ENCODE measurements around the gene GTF2A2. TPM values are rescaled to one million over a fixed set of nuclear protein-coding genes. Genes with fewer than 3 reads are reported as not detected.

Gene GTF2A2
- total and polyA plus RNA-seq, 8 donors = 16.8 to 62.5 (median 33.7) TPM

DNA sequence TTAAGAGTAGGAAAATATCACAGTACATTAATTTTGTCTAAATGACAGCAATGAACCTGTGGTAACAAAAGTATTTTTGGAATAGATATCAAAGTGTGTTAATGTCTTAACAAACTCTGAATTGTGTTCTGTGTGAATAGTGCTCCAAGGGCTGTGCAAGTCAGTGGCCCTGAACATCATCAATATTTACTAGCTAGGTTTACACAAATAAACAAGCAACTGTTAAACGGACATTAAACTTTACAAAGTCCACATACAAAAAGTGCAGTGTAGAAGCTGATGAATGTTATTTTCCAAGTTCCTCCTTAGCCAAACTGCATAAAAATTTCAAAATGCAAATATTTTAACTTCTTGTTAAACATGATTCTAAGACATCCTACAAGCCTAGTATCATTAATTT is 2.1 kb upstream of the GTF2A2 start:
- no peak overlapping the region for H3K4me3 ChIP-seq
- no peaks in the 10 kb centered on the region for H3K36me3 ChIP-seq
- TF ChIP-seq, protein P1, sequence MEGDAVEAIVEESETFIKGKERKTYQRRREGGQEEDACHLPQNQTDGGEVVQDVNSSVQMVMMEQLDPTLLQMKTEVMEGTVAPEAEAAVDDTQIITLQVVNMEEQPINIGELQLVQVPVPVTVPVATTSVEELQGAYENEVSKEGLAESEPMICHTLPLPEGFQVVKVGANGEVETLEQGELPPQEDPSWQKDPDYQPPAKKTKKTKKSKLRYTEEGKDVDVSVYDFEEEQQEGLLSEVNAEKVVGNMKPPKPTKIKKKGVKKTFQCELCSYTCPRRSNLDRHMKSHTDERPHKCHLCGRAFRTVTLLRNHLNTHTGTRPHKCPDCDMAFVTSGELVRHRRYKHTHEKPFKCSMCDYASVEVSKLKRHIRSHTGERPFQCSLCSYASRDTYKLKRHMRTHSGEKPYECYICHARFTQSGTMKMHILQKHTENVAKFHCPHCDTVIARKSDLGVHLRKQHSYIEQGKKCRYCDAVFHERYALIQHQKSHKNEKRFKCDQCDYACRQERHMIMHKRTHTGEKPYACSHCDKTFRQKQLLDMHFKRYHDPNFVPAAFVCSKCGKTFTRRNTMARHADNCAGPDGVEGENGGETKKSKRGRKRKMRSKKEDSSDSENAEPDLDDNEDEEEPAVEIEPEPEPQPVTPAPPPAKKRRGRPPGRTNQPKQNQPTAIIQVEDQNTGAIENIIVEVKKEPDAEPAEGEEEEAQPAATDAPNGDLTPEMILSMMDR (IDR thresholded peaks at IDR 0.05) = no peak
- FAIRE-seq (no peak), DNase-seq (no peak), ATAC-seq (no peak)
- intact Hi-C loops (cut with DNase I) = no loop called here
- H3K9me3 ChIP-seq = no peaks in the 10 kb centered on the region
- peaks cover 0 to 20% (median 6%) of the 10 kb centered on the region in 3 donors for H3K4me1 ChIP-seq
- H3K27me3 ChIP-seq = no peaks in the 10 kb centered on the region
- no peak overlapping the region for H3K27ac ChIP-seq
- WGBS, 2 donors = 26 to 34% methylated on average over 1 of the region's 1 CpG

DNA sequence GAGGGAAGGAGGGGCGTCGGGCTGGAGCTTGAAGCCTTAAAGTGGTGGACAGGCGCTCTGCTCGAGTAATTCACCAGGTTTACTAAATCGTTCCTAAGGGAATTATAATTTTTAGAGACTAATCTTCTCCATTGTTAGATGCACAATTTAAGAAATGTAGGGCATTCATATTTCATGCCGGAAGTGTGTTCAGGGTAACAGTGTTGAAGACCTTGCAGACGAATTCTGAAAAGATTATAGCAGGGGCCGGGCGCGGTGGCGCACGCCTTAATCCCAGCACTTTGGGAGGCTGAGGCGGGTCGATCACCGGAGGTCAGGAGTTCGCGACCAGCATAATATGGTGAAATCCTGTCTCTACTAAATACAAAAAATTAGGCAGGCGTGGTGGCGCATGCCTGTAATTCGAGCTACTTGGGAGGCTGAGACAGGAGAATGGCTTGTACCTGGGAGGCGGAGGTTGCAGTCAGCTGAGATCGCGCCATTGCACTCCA is 365 bp upstream of the GTF2A2 start:
- FAIRE-seq (no peak), DNase-seq (peak in 2 of 6 donors; percentile 6 to 22), ATAC-seq (peak; percentile 18 to 35 (median 30))
- Histone ChIP-seq H3K9me3 (no peaks in the 10 kb centered on the region), H3K27ac (peak overlapping the region; percentile 22 to 71 (median 44)), H3K4me3 (peak overlapping the region; percentile 64 to 95 (median 76)), H3K27me3 (no peaks in the 10 kb centered on the region), H3K36me3 (no peaks in the 10 kb centered on the region), H3K4me1 (peaks cover 0 to 20% (median 6%) of the 10 kb centered on the region in 3 donors)
- 26 to 33% methylated on average over 23 of the region's 23 CpGs for whole genome bisulfite sequencing, 2 donors
- intact Hi-C loops (cut with DNase I) = no loop called here
- TF ChIP-seq, protein P1 (IDR thresholded peaks at IDR 0.05) = no peak

DNA sequence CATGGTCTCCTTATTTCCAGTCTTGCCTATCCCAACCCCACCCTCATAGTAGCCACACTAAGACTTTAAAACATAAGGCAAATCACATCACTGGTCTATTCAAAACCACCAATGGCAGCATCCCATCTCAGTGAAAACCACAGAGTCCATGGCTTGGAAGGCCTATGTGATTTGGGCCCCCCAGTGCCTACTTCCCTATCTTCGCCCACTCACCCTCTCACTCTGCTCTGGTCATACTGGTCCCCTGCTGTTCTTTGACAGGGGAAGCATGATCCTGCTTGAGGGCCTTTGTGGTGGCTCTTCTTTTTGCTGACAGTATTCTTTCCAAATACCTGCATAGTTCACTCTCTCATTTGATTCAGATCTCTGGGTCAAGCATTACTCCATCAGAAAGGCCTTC is 3.3 kb downstream of the GTF2A2 start:
- 96 to 98% methylated on average over 1 of the region's 1 CpG for WGBS, 2 donors
- Histone ChIP-seq H3K36me3 (peaks cover 3 to 20% (median 4%) of the 10 kb centered on the region in 3 donors), H3K4me3 (no peak overlapping the region), H3K27me3 (no peaks in the 10 kb centered on the region), H3K9me3 (no peaks in the 10 kb centered on the region), H3K4me1 (peaks cover 0 to 20% (median 6%) of the 10 kb centered on the region in 3 donors), H3K27ac (no peak overlapping the region)
- TF ChIP-seq, protein P1 (IDR thresholded peaks at IDR 0.05) = no peak
- no peak for ATAC-seq
- FAIRE-seq = no peak
- intact Hi-C loops (cut with DNase I) = no loop called here
- DNase-seq = no peak

DNA sequence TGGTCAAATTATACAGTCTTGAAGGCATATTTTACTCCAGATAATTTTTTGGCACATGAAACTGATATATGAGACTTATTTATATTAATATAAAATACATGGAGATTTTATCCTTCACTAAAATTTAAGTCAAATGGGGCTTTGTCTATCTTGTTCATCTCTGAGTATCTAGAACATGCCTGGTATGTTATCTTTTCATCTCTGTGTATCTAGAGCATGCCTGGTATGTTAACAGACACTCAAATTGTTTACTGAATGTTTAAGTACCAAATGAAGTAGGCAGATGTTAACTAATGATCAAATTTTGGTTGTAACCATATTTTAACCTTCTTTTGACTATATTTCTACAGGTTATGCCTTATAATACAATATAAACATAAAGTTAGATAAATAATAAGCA is 7.7 kb downstream of the GTF2A2 start:
- Histone ChIP-seq H3K27ac (no peak overlapping the region), H3K36me3 (peaks cover 3 to 20% (median 4%) of the 10 kb centered on the region in 3 donors), H3K27me3 (no peaks in the 10 kb centered on the region), H3K4me3 (no peak overlapping the region), H3K9me3 (no peaks in the 10 kb centered on the region), H3K4me1 (no peaks in the 10 kb centered on the region)
- ATAC-seq (no peak), DNase-seq (no peak), FAIRE-seq (peak; percentile 23)
- TF ChIP-seq, protein P1 (IDR thresholded peaks at IDR 0.05) = no peak
- intact Hi-C loops (cut with DNase I) = no loop called here

DNA sequence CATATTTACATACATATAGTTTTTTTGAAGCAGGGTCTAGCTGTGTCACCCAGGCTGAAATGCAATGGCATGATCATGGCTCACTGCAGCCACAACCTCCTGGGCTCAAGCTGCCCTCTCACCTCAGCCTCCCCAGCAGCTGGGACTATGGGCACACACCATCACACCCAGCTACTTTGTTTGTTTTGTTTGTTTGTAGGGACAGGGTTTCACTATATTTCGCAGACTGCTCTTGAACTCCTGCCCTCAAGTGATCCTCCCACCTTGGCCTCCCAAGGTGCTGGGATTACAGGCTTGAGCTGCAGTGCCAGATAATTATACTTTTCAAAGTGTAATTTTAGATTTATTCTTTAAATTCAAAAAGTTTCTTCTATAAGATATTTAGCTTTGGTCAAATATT is 10.2 kb downstream of the GTF2A2 start:
- Histone ChIP-seq H3K9me3 (no peaks in the 10 kb centered on the region), H3K27ac (no peak overlapping the region), H3K4me3 (no peak overlapping the region), H3K4me1 (no peaks in the 10 kb centered on the region), H3K27me3 (no peaks in the 10 kb centered on the region), H3K36me3 (peaks cover 3 to 21% (median 4%) of the 10 kb centered on the region in 3 donors)
- 87 to 92% methylated on average over 1 of the region's 1 CpG for whole genome bisulfite sequencing, 2 donors
- TF ChIP-seq, protein P1 (IDR thresholded peaks at IDR 0.05) = no peak
- intact Hi-C loops (cut with DNase I) = no loop called here
- no peak for FAIRE-seq
- no peak for DNase-seq
- no peak for ATAC-seq
